Measurements from ENCODE around the gene GDPD5.

Gene GDPD5

GRCh38 chr11:75561426-75562047 lies 35.8 kb upstream of the GDPD5 start:
- H3K4me1 ChIP-seq: peaks cover 0 to 86% (median 78%) of the 10 kb centered on the region in 4 donors
- no peak for TF ChIP-seq CTCF (IDR thresholded peaks at IDR 0.05)
- DNase-seq: no peak
- intact Hi-C loops (cut with DNase I; ENCODE audit: low total_unique reads): no loop called here
- peak overlapping the region; percentile 95 to 98 for H3K4me3 ChIP-seq
- no peaks in the 10 kb centered on the region for H3K27me3 ChIP-seq
- peak overlapping the region; percentile 99 to 100 for H3K27ac ChIP-seq
- H3K36me3 ChIP-seq: peaks cover 1 to 7% (median 5%) of the 10 kb centered on the region in 3 donors
- no peaks in the 10 kb centered on the region for H3K9me3 ChIP-seq

- intact Hi-C loops (cut with DNase I; ENCODE audit: low total_unique reads): no loop called here
- no peak for TF ChIP-seq CTCF (IDR thresholded peaks at IDR 0.05)
- H3K4me1 ChIP-seq: peaks cover 0 to 77% (median 70%) of the 10 kb centered on the region in 4 donors
- H3K27me3 ChIP-seq: no peaks in the 10 kb centered on the region
- no peaks in the 10 kb centered on the region for H3K36me3 ChIP-seq
- no peak for DNase-seq
- no peaks in the 10 kb centered on the region for H3K9me3 ChIP-seq
- peak overlapping the region; percentile 99 to 100 for H3K27ac ChIP-seq
- no peak overlapping the region for H3K4me3 ChIP-seq
Measured at GRCh38 chr11:75560644-75561043, 34.9 kb upstream of the GDPD5 start.

- Histone ChIP-seq H3K4me3 (peak overlapping the region; percentile 9 to 35), H3K27ac (peak overlapping the region; percentile 99 to 100), H3K9me3 (no peaks in the 10 kb centered on the region), H3K27me3 (no peaks in the 10 kb centered on the region), H3K4me1 (peaks cover 0 to 75% (median 67%) of the 10 kb centered on the region in 4 donors), H3K36me3 (no peaks in the 10 kb centered on the region)
- peak; percentile 56 to 83 for DNase-seq
- intact Hi-C loops (cut with DNase I; ENCODE audit: low total_unique reads): no loop called here
- no peak for TF ChIP-seq CTCF (IDR thresholded peaks at IDR 0.05)
Measured at GRCh38 chr11:75558939-75559843, 33.5 kb upstream of the GDPD5 start.

- no peak for TF ChIP-seq CTCF (IDR thresholded peaks at IDR 0.05)
- peak overlapping the region in 1 of 2 donors; percentile 35 for H3K4me3 ChIP-seq
- H3K9me3 ChIP-seq: no peaks in the 10 kb centered on the region
- no peaks in the 10 kb centered on the region for H3K27me3 ChIP-seq
- peak overlapping the region; percentile 99 to 100 for H3K27ac ChIP-seq
- DNase-seq: peak; percentile 76 to 92
- H3K36me3 ChIP-seq: no peaks in the 10 kb centered on the region
- intact Hi-C loops (cut with DNase I; ENCODE audit: low total_unique reads): no loop called here
- H3K4me1 ChIP-seq: peaks cover 0 to 77% (median 71%) of the 10 kb centered on the region in 4 donors
Measured at GRCh38 chr11:75557666-75558494, 32.1 kb upstream of the GDPD5 start.

- H3K9me3 ChIP-seq: no peaks in the 10 kb centered on the region
- TF ChIP-seq CTCF (IDR thresholded peaks at IDR 0.05): no peak
- no peaks in the 10 kb centered on the region for H3K27me3 ChIP-seq
- no peak for DNase-seq
- H3K36me3 ChIP-seq: no peaks in the 10 kb centered on the region
- intact Hi-C loops (cut with DNase I; ENCODE audit: low total_unique reads): no loop called here
- no peak overlapping the region for H3K4me3 ChIP-seq
- H3K27ac ChIP-seq: peak overlapping the region in 1 of 2 donors; percentile 99
- H3K4me1 ChIP-seq: peaks cover 0 to 74% (median 68%) of the 10 kb centered on the region in 4 donors
Measured at GRCh38 chr11:75556275-75556674, 30.5 kb upstream of the GDPD5 start.
